ENCODE measurements around the gene SV2B. TPM values are rescaled to one million over a fixed set of nuclear protein-coding genes. Genes with fewer than 3 reads are reported as not detected.

The SV2B gene
- polyA plus RNA-seq, 2 donors = 0.02 to 0.07 TPM

DNA sequence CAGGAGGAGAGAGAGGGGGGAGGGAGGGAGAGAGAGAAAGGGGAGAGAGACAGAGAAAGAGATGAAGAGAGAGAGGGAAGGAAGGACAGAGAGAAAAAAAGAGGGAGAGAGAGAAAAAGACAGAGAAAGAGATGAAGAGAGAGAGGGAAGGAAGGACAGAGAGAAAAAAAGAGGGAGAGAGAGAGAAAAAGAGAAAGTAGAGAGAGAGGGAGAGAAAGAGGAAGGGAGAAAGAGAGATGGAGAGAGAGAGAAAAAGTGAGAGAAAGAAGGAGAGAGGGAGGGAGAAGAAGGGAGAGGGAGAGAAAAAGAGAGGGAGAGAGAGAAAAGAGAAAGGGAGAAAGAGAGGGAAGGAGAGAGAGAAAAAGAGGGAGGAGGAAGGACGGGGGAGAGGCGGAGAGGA is 204.2 kb downstream of the SV2B start:
- 73 to 77% methylated on average over 2 of the region's 2 CpGs for WGBS, 2 donors
- Histone ChIP-seq H3K27ac (ENCODE audit: low read depth in 2 of 2, low read length in 1 of 2) (no peak overlapping the region), H3K9me3 (ENCODE audit: control insufficient read depth in 2 of 2, insufficient read depth in 1 of 2, low read depth in 1 of 2, low read length in 1 of 2) (no peaks in the 10 kb centered on the region), H3K36me3 (ENCODE audit: control insufficient read depth in 2 of 2, insufficient read depth in 2 of 2, low read length in 1 of 2) (no peaks in the 10 kb centered on the region), H3K4me1 (ENCODE audit: control insufficient read depth in 2 of 2, insufficient read depth in 2 of 2, low read length in 1 of 2) (no peaks in the 10 kb centered on the region), H3K4me3 (ENCODE audit: low read depth in 1 of 2, low read length in 2 of 2) (no peak overlapping the region), H3K27me3 (ENCODE audit: control insufficient read depth in 1 of 2, insufficient read depth in 2 of 2, low read length in 2 of 2) (no peaks in the 10 kb centered on the region)

DNA sequence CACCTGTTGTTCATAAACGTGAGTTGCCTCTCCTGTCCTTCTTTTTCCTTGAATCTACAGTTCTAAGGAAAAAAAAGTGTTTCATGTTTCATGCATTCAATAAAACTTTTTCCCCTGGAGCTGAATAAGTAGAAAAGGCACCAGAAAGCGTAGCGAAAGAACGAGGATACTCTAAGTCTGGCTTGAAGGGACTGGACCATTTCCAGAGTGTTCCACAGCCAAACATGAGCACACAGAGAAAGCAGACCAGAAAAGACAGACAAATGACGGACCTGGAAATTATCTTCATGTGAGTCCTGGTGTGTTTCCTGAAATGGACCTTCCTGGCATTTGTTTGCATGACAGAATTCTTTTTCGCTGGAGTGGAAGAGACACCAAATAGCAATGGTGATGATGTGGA is 204.7 kb downstream of the SV2B start:
- H3K27ac ChIP-seq (ENCODE audit: low read depth in 2 of 2, low read length in 1 of 2) = no peak overlapping the region
- 43 to 58% methylated on average over 6 of the region's 6 CpGs for WGBS, 2 donors

DNA sequence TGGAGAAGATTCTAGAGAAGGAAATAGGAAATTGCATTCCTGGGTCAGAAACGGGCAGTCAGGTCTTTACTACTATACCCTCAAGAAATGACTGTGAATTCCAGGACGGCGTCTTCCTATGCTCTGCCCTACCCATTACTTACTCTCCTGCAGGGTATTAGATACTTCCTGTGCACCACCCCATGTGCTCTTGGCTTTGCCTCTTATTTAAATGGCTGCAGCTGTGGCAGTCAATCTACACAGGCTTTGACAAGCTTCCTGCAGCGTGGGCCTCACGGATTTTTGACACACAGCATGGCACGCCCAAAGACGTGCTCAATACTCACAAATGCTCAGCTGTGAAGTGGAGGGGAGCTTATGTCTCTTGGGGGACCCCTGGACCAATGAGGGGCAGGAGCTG is 206.1 kb downstream of the SV2B start:
- Histone ChIP-seq H3K27me3 (ENCODE audit: control insufficient read depth in 1 of 2, insufficient read depth in 2 of 2, low read length in 2 of 2) (no peaks in the 10 kb centered on the region), H3K27ac (ENCODE audit: low read depth in 2 of 2, low read length in 1 of 2) (no peak overlapping the region), H3K4me3 (ENCODE audit: low read depth in 1 of 2, low read length in 2 of 2) (no peak overlapping the region), H3K9me3 (ENCODE audit: control insufficient read depth in 2 of 2, insufficient read depth in 1 of 2, low read depth in 1 of 2, low read length in 1 of 2) (no peaks in the 10 kb centered on the region), H3K4me1 (ENCODE audit: control insufficient read depth in 2 of 2, insufficient read depth in 2 of 2, low read length in 1 of 2) (no peaks in the 10 kb centered on the region), H3K36me3 (ENCODE audit: control insufficient read depth in 2 of 2, insufficient read depth in 2 of 2, low read length in 1 of 2) (no peaks in the 10 kb centered on the region)
- WGBS, 2 donors = 77 to 83% methylated on average over 7 of the region's 7 CpGs

More for the DNA sequence above, 204.7 kb downstream of the SV2B start:
- Histone ChIP-seq H3K36me3 (ENCODE audit: control insufficient read depth in 2 of 2, insufficient read depth in 2 of 2, low read length in 1 of 2) (no peaks in the 10 kb centered on the region), H3K9me3 (ENCODE audit: control insufficient read depth in 2 of 2, insufficient read depth in 1 of 2, low read depth in 1 of 2, low read length in 1 of 2) (no peaks in the 10 kb centered on the region), H3K4me1 (ENCODE audit: control insufficient read depth in 2 of 2, insufficient read depth in 2 of 2, low read length in 1 of 2) (no peaks in the 10 kb centered on the region), H3K27me3 (ENCODE audit: control insufficient read depth in 1 of 2, insufficient read depth in 2 of 2, low read length in 2 of 2) (no peaks in the 10 kb centered on the region), H3K4me3 (ENCODE audit: low read depth in 1 of 2, low read length in 2 of 2) (no peak overlapping the region)

DNA sequence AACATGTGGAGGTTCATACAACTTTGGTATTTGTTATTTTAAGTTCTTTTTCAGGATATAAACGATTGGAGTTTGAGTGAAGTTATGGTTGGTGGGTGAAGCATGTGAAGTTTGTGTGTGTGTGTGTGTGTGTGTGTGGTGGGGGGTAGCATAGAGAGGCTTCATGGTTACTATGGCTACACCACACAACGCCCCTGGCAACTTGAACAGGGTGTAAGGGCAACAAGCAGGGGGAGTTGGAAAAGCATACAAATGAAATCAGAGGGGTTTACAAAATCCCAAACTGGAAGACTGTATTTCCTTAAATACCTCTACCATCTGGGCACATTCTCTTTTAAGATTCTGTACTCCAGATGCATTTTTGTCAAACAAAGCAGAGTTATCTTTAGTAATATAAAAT is 207.5 kb downstream of the SV2B start:
- H3K4me3 ChIP-seq (ENCODE audit: low read depth in 1 of 2, low read length in 2 of 2) = no peak overlapping the region
- H3K36me3 ChIP-seq (ENCODE audit: control insufficient read depth in 2 of 2, insufficient read depth in 2 of 2, low read length in 1 of 2) = no peaks in the 10 kb centered on the region
- H3K4me1 ChIP-seq (ENCODE audit: control insufficient read depth in 2 of 2, insufficient read depth in 2 of 2, low read length in 1 of 2) = no peaks in the 10 kb centered on the region
- no peaks in the 10 kb centered on the region for H3K9me3 ChIP-seq (ENCODE audit: control insufficient read depth in 2 of 2, insufficient read depth in 1 of 2, low read depth in 1 of 2, low read length in 1 of 2)
- no peaks in the 10 kb centered on the region for H3K27me3 ChIP-seq (ENCODE audit: control insufficient read depth in 1 of 2, insufficient read depth in 2 of 2, low read length in 2 of 2)
- H3K27ac ChIP-seq (ENCODE audit: low read depth in 2 of 2, low read length in 1 of 2) = no peak overlapping the region
- 56 to 62% methylated on average over 2 of the region's 2 CpGs for WGBS, 2 donors

DNA sequence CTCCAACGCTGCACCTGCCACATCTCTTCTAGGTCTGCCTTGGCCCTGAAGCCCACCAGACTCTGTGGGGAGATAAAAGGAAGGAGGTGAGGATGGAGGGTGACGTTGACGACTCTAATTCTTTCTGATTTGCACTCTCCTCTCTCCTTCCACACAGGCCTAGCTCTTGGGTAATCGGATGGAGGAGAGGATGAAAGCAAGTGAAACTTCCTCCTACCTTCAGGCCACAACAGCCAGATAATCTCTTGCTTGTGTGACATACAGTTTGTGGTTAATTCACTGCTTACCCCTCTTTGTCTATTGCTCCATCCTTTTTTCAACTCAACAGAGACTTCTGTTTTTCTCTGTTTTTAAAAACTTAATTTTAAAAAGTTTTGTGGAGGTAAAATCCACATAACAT is 208.1 kb downstream of the SV2B start:
- Histone ChIP-seq H3K27ac (ENCODE audit: low read depth in 2 of 2, low read length in 1 of 2) (no peak overlapping the region), H3K4me1 (ENCODE audit: control insufficient read depth in 2 of 2, insufficient read depth in 2 of 2, low read length in 1 of 2) (no peaks in the 10 kb centered on the region), H3K36me3 (ENCODE audit: control insufficient read depth in 2 of 2, insufficient read depth in 2 of 2, low read length in 1 of 2) (no peaks in the 10 kb centered on the region), H3K4me3 (ENCODE audit: low read depth in 1 of 2, low read length in 2 of 2) (no peak overlapping the region), H3K9me3 (ENCODE audit: control insufficient read depth in 2 of 2, insufficient read depth in 1 of 2, low read depth in 1 of 2, low read length in 1 of 2) (no peaks in the 10 kb centered on the region), H3K27me3 (ENCODE audit: control insufficient read depth in 1 of 2, insufficient read depth in 2 of 2, low read length in 2 of 2) (no peaks in the 10 kb centered on the region)
- WGBS, 2 donors = 66 to 79% methylated on average over 4 of the region's 4 CpGs

DNA sequence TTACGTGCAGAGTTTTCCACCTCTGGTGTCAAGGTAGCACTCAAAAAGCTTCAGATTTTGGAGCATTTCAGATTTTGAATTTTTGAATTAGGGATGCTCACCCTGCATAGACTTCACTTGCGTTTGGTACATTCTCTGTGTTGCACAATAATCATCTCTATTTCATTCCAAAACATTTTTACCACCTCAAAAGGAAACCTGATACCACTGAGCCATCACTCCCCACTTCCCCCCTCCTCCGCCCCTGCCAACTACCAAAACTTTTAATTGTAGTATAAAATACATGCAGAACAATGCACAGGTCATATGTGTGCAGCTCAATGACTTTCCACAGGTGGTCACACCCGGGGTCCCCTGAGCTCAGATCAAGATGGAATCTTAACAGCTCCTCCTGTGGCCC is 208.8 kb downstream of the SV2B start:
- no peak overlapping the region for H3K27ac ChIP-seq (ENCODE audit: low read depth in 2 of 2, low read length in 1 of 2)
- no peak overlapping the region for H3K4me3 ChIP-seq (ENCODE audit: low read depth in 1 of 2, low read length in 2 of 2)
- WGBS, 2 donors = 67 to 68% methylated on average over 4 of the region's 4 CpGs
- no peaks in the 10 kb centered on the region for H3K9me3 ChIP-seq (ENCODE audit: control insufficient read depth in 2 of 2, insufficient read depth in 1 of 2, low read depth in 1 of 2, low read length in 1 of 2)
- no peaks in the 10 kb centered on the region for H3K4me1 ChIP-seq (ENCODE audit: control insufficient read depth in 2 of 2, insufficient read depth in 2 of 2, low read length in 1 of 2)
- no peaks in the 10 kb centered on the region for H3K27me3 ChIP-seq (ENCODE audit: control insufficient read depth in 1 of 2, insufficient read depth in 2 of 2, low read length in 2 of 2)
- H3K36me3 ChIP-seq (ENCODE audit: control insufficient read depth in 2 of 2, insufficient read depth in 2 of 2, low read length in 1 of 2) = no peaks in the 10 kb centered on the region

DNA sequence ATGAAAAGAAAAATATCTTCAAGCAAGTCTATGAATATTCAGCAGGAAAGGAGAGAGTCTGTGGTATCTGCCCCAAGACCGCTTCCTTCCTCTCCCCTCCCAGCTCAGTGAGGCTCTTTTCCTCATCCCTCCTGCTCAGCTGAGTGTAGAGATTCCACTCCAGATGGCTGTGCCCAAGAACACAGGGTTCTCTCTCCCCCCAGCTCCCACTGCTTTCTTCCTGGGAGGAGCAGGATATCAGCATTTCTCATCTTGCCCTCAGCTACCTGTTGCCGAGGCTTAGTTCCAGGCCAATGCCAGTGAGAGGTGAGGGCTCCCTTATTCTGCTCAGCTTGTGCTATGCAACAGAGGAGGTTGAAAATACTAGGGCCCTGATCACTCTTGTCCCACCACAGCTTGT is 211.9 kb downstream of the SV2B start:
- no peak overlapping the region for H3K27ac ChIP-seq (ENCODE audit: low read depth in 2 of 2, low read length in 1 of 2)
- 76% methylated on average over 2 of the region's 2 CpGs for WGBS, 2 donors
- H3K9me3 ChIP-seq (ENCODE audit: control insufficient read depth in 2 of 2, insufficient read depth in 1 of 2, low read depth in 1 of 2, low read length in 1 of 2) = no peaks in the 10 kb centered on the region
- no peaks in the 10 kb centered on the region for H3K4me1 ChIP-seq (ENCODE audit: control insufficient read depth in 2 of 2, insufficient read depth in 2 of 2, low read length in 1 of 2)
- no peaks in the 10 kb centered on the region for H3K36me3 ChIP-seq (ENCODE audit: control insufficient read depth in 2 of 2, insufficient read depth in 2 of 2, low read length in 1 of 2)
- no peak overlapping the region for H3K4me3 ChIP-seq (ENCODE audit: low read depth in 1 of 2, low read length in 2 of 2)
- H3K27me3 ChIP-seq (ENCODE audit: control insufficient read depth in 1 of 2, insufficient read depth in 2 of 2, low read length in 2 of 2) = no peaks in the 10 kb centered on the region

DNA sequence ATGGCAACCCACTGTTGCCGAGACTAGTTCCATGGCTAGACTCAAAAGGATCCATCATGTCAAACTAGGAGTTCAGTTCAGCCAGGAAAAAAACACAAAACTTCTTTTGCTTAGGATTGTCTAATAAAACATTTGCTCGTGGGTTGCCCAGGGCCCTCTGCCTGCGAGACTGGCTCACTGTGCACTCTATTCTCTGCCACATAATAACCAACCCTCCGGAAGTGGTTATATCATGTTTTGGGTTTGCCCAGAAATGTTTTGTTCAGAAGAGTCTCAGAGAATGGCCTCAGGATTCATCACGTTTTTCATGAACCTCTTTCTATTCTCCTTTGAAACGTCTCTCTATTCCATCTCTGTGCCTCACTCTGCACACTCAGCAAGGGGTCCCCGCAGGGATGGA is 216.1 kb downstream of the SV2B start:
- Histone ChIP-seq H3K27ac (ENCODE audit: low read depth in 2 of 2, low read length in 1 of 2) (no peak overlapping the region), H3K36me3 (ENCODE audit: control insufficient read depth in 2 of 2, insufficient read depth in 2 of 2, low read length in 1 of 2) (no peaks in the 10 kb centered on the region), H3K27me3 (ENCODE audit: control insufficient read depth in 1 of 2, insufficient read depth in 2 of 2, low read length in 2 of 2) (no peaks in the 10 kb centered on the region), H3K4me1 (ENCODE audit: control insufficient read depth in 2 of 2, insufficient read depth in 2 of 2, low read length in 1 of 2) (no peaks in the 10 kb centered on the region), H3K4me3 (ENCODE audit: low read depth in 1 of 2, low read length in 2 of 2) (no peak overlapping the region), H3K9me3 (ENCODE audit: control insufficient read depth in 2 of 2, insufficient read depth in 1 of 2, low read depth in 1 of 2, low read length in 1 of 2) (no peaks in the 10 kb centered on the region)
- WGBS, 2 donors = 79 to 85% methylated on average over 7 of the region's 7 CpGs

DNA sequence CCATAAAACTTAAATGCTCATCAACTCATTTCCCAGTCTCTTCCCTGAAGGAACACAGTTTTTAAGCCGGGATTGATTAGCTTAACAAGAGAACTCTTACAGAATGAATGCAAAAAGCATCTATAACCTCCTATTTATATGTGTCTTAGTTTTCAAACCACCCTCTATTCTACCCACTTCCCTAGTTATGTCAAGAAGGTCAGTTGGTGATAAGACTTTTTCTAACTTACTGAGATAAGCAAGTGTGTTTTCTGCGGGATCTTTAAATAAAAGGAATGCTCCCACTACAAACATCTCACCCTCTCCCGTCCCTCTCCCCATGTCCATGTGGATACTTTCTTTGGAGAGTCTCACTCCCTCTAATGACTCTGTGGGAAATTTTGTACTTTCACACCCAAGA is 218.5 kb downstream of the SV2B start:
- Histone ChIP-seq H3K36me3 (ENCODE audit: control insufficient read depth in 2 of 2, insufficient read depth in 2 of 2, low read length in 1 of 2) (no peaks in the 10 kb centered on the region), H3K4me3 (ENCODE audit: low read depth in 1 of 2, low read length in 2 of 2) (no peak overlapping the region), H3K4me1 (ENCODE audit: control insufficient read depth in 2 of 2, insufficient read depth in 2 of 2, low read length in 1 of 2) (no peaks in the 10 kb centered on the region), H3K27ac (ENCODE audit: low read depth in 2 of 2, low read length in 1 of 2) (no peak overlapping the region), H3K27me3 (ENCODE audit: control insufficient read depth in 1 of 2, insufficient read depth in 2 of 2, low read length in 2 of 2) (no peaks in the 10 kb centered on the region), H3K9me3 (ENCODE audit: control insufficient read depth in 2 of 2, insufficient read depth in 1 of 2, low read depth in 1 of 2, low read length in 1 of 2) (no peaks in the 10 kb centered on the region)
- 61 to 78% methylated on average over 3 of the region's 3 CpGs for WGBS, 2 donors

DNA sequence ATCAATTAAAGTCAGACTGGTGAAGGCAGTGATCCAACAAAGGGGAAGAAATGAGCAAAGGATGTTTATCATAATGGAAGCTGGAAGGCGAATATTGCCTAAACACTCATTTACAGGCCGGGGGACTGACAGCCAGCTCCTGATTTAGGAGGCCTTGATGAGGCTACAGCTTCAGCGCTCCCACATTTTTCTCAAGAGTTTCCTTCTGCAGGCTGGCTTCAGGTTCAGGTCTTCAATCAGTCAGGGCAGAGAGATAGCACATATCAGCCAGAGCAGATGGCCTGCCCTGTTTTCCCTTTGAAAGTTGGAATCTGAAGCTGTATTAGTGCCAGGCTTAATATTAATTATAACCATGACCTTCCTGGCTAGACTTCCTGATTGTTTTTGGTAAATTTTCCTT is 218.9 kb downstream of the SV2B start:
- H3K9me3 ChIP-seq (ENCODE audit: control insufficient read depth in 2 of 2, insufficient read depth in 1 of 2, low read depth in 1 of 2, low read length in 1 of 2) = no peaks in the 10 kb centered on the region
- H3K27me3 ChIP-seq (ENCODE audit: control insufficient read depth in 1 of 2, insufficient read depth in 2 of 2, low read length in 2 of 2) = no peaks in the 10 kb centered on the region
- H3K27ac ChIP-seq (ENCODE audit: low read depth in 2 of 2, low read length in 1 of 2) = no peak overlapping the region
- WGBS, 2 donors = 69 to 79% methylated on average over 3 of the region's 3 CpGs
- H3K4me1 ChIP-seq (ENCODE audit: control insufficient read depth in 2 of 2, insufficient read depth in 2 of 2, low read length in 1 of 2) = no peaks in the 10 kb centered on the region
- no peak overlapping the region for H3K4me3 ChIP-seq (ENCODE audit: low read depth in 1 of 2, low read length in 2 of 2)
- H3K36me3 ChIP-seq (ENCODE audit: control insufficient read depth in 2 of 2, insufficient read depth in 2 of 2, low read length in 1 of 2) = no peaks in the 10 kb centered on the region
